ENCODE measurements around the gene TSC22D1. TPM values are rescaled to one million over a fixed set of nuclear protein-coding genes. Genes with fewer than 3 reads are reported as not detected.
"Not testable (repeated sequence)": the region's sequence is repeated elsewhere in the genome, so short reads cannot be mapped to it uniquely, and the experiment has no call there.

Gene TSC22D1
- total RNA-seq, 1 donor from 2014 or later: 8.1 TPM

- intact Hi-C loops (cut with micrococcal nuclease): not testable (repeated sequence)
These were observed 119.9 kb downstream of the TSC22D1 start for GRCh38 chr13:44456212-44456611.

DNA sequence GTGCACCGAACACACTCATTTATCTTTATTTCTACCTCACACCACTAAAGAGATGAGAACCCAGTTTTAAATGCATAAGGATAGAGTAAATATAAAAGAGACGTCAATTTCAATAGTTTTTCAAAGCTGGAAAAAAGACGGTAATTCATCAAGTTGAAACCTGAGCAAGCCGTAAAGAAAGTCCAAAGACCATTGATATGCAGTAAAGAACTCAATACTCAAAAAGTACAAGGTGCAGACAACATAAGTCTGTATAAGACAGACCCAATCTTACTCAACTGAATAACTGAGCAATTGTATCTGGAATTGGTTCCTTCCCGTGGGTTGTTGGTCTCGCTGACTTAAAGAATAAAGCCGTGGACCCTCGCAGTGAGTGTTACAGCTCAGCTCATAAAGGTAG, 120.4 kb downstream of the TSC22D1 start:
- intact Hi-C loops (cut with micrococcal nuclease): no loop called here

- intact Hi-C loops (cut with micrococcal nuclease): no loop called here
These were observed 122.2 kb downstream of the TSC22D1 start for GRCh38 chr13:44453881-44454280.

DNA sequence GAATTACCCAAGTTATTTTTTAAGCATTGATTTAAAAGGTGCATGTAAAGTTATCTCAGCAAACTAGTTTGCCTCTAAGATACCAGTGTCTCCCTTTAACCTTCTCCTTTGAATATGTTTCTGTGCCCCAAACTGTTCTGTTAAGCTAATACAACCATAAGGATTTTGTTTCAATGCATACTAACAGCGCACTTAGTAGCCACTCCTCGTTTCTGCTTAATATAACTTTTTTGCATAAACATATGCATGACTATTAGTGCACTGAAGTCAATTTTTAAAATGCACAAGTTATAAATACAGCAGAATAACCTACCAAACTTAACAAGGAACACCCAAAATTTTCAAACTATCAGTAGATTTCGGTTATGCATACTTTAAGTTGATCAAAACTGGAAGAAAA, 123.1 kb downstream of the TSC22D1 start:
- intact Hi-C loops (cut with micrococcal nuclease): no loop called here

DNA sequence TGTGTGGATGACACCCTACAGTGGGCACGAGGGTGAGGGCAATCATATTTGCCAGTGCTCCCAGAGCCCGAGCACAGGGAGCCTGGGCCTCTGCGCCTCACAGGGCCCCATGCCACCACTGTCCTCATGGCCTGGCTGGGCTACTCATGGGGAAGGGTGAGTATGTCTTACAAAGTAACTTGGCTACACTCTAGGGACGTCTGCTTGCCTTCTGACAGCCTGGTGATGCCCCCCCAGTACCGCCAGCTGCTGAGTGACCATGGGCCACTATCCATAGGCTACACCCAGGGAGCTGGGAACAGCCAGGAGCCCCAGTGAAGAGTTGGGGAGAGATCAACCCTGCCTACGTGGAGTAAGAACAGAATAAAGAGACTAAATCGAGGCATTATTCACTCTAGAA, 123.7 kb downstream of the TSC22D1 start:
- intact Hi-C loops (cut with micrococcal nuclease): no loop called here

DNA sequence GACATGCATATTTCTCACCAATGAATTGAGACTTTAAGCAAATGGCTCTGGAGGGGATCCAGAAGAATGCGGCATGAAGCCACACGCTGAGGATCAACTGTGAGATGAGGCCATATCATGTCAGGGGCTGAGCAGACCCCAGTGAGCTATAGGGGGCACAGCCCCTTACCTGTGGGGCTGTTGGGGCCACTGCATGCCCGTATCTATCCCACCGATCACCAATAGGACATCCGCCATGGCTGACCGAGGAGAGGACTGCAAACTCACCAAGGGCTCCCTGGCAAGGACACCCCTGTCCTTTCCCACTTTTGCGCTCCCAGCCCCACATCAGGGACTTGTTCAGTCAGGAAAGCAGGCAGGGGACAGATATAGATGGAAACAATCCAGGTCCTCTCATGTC, 124.5 kb downstream of the TSC22D1 start:
- intact Hi-C loops (cut with micrococcal nuclease): no loop called here

- intact Hi-C loops (cut with micrococcal nuclease): no loop called here
These were observed 125.0 kb downstream of the TSC22D1 start for GRCh38 chr13:44451126-44451525.

- intact Hi-C loops (cut with micrococcal nuclease): no loop called here
These were observed 125.9 kb downstream of the TSC22D1 start for GRCh38 chr13:44449999-44450821.

GRCh38 chr13:44448875-44449274, 127.3 kb downstream of the TSC22D1 start:
- intact Hi-C loops (cut with micrococcal nuclease): no loop called here

DNA sequence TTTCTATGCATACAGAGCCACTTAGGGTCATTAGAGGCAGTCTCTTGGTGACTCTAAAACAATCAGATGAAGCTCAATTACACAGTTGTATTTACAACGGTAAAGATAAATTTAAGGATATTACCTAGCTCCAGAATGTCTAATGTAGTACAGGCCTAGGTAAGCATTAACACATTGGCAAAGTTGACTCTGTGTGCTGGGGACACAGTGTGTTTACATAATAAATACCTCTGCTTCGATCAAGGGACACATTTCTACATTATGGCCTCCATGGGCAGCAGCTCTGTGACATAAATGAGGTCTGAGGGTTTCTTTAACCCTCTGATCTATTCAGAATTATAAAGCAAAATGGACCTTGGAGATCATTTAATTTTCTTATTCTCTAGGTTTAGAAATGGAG, 127.8 kb downstream of the TSC22D1 start:
- intact Hi-C loops (cut with micrococcal nuclease): no loop called here

DNA sequence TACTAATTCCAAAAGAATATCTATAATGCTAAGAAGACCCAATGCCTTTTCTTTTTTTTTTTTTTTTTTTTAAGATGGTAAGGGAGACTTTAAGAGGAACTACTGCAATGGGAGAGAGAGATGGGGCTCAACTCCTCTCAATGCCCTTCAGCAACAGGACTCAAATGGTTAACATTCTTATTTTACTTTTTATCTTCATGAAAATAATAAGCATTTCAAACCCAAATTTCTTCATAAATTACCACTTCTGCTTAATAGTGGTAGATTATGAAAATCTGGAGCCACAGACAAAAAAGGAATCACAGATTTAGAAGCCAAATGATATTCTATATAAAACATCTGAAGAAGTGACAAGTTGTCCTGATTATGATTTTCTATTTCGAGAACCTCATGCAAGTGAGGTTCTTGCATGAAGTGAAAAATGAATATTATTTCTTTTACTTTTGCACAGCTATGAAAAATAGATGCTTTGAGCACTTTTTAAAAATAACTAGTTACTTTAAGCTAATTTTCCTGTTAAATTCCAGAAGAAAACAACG, 128.3 kb downstream of the TSC22D1 start:
- intact Hi-C loops (cut with micrococcal nuclease): no loop called here

DNA sequence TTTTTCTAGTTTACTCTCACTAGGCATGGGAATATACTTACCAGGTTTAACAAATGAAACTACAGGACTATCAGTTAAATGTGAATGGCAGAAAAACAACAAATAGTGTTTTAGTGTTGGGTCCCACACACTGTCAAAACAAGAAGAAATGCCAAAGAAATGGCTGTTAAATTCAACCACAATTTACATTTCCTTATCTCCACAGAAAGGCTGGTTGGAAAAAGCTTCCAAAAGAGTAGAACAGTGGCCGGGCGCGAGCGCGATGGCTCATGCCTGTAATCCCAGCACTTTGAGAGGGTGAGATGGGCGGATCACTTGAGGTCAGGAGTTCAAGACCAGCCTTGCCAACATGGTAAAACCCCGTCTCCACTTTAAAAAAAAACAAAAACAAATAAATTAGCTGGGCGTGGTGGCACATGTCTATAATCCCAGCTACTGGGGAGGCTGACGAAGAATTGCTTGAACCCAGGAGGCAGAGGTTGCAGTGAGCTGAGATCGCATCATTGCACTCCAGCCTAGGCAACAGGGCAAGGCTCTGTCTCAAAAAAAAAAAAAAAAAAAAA, 136.0 kb downstream of the TSC22D1 start:
- intact Hi-C loops (cut with micrococcal nuclease): no loop called here

- intact Hi-C loops (cut with micrococcal nuclease): loop anchor here (2.0 kb wide), 1 partner anchor 31 kb away; no protein-coding TSS in a partner anchor
These were observed 136.6 kb downstream of the TSC22D1 start for GRCh38 chr13:44439452-44440024.

DNA sequence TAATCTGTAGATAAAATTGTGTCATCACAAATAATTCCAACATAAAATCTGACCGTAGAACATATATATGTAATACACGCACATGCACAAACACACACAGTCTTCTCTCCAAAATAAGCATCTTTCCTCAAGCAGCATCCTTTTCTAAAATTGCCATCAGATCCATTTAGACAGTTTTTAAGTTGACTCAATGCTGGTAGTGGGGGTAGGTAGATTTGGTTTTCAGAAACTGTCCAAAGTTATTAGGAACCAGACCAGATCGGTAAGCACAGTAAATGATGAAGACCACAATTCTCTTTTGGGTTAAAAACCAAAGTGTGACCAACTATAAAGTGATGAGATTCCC, 137.9 kb downstream of the TSC22D1 start:
- intact Hi-C loops (cut with micrococcal nuclease): loop anchor here (1.0 to 2.0 kb wide), 4 partner anchors 33 to 533 kb away; no protein-coding TSS in a partner anchor

DNA sequence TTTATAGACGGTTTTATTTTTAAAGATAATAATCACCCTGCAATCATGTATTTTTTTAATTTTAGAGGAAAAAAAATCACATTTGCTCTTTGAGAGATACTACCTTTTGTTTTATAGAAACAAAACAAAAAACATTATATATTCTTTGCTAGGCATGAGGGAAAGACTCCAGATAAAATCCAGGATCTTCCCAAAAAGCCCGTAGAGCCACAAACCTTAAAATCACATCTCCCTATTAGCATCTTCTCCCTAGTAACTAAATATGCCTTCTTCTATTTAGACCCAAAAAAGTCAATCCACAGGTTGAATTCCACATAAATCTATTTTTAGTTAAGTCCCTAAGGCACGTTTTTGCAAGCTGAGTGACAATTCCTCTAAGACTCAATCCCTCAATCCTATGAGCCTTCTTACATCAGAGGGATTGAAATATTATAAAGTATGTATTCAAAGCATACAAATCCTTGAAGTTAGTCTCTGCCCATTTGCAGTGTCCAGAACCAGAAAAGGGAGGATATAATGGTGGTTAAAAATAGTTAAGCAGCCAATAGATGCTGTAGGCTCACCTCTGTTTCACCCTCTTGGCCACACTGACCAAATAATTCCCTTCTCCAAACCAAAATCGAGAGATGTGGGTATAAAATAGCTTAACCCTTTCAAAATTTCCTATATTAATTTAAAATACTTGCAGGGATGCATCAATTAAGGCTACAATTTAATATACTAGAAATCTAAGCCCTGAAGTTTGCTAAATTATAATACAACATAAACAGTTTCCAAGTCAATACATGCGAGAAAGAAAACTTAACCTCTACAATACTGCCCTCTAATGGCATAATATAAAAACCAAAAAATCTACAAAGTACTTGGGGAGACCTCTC, 138.5 kb downstream of the TSC22D1 start:
- intact Hi-C loops (cut with micrococcal nuclease): loop anchor here (1.0 to 2.0 kb wide), 5 partner anchors 33 to 532 kb away; no protein-coding TSS in a partner anchor

- intact Hi-C loops (cut with micrococcal nuclease): loop anchor here (1.0 kb wide), 2 partner anchors 193 to 481 kb away; no protein-coding TSS in a partner anchor
These were observed 139.4 kb downstream of the TSC22D1 start for GRCh38 chr13:44436589-44437337.

DNA sequence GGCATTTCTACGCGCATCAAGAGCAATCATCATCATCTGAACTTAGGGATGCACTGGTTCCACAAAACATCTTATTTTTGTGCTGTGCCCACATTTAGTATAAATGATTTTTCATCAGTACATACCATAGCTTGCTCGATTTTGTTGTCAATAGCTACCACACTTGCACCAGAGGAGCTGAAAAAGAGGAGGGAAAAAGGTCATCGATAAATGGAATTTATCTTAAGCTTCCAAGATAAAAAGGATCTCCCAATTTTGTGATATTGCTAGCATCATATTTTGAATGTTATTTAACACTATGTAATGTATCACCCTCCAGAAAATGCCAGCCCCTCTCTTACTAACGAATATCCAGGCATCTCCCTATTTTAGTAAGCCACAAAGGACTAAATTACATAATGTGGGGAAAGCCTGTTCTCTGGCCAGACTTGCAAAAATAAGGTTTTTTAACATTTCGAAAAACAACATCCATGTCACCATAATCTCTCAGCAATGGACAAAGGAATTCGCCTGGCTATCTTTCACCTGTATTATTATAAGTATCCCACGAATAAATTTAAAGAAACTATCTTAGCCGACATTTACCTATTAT, 140.1 kb downstream of the TSC22D1 start:
- intact Hi-C loops (cut with micrococcal nuclease): loop anchor here (1.0 kb wide), 8 partner anchors 135 to 556 kb away; no protein-coding TSS in a partner anchor

- intact Hi-C loops (cut with micrococcal nuclease): loop anchor here (1.0 kb wide), 7 partner anchors 134 to 555 kb away; no protein-coding TSS in a partner anchor
These were observed 140.8 kb downstream of the TSC22D1 start for GRCh38 chr13:44435142-44435918.

GRCh38 chr13:44434766-44435141, 141.4 kb downstream of the TSC22D1 start:
- intact Hi-C loops (cut with micrococcal nuclease): loop anchor here (1.0 kb wide), 7 partner anchors 133 to 554 kb away; no protein-coding TSS in a partner anchor

Data from T-helper 1 cell treated with Interleukin-12 subunit alpha and Interleukin-12 subunit beta and Interleukin-4 antibody, amounts not matched to agents 30 ng/mL and 1 ng/mL, for 36 hours (primary cell).